ENCODE results near the gene CCL21. TPM values are rescaled to one million over a fixed set of nuclear protein-coding genes. Genes with fewer than 3 reads are reported as not detected.

CCL21 gene
- total and polyA plus RNA-seq, 2 of the 13 experiments (the other 11 are each of a cell fraction or from before 2014, with no cell fraction given): not detected

DNA sequence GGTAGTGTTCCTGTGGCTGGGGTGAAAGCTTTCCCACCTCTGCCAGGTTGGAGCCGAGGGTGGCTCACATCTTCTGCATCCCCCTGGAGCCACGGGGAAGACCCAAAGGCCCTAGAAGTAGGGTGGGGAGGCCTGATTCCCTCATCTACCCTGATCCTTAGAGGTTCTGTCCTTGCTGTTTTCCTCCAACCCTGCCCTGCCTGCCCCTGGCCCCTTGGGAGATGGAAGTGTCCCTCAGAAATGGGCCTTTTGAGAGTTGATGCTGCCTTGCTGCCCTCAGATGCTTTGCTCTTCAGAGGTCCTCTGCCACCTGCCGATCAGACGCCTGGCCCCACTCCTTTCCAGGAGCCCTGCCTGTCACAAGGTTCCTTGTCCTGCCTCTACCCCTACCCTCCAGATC, 25.1 kb downstream of the CCL21 start:
- Histone ChIP-seq H3K36me3 (replicated peaks in 1 of 2; ENCODE audit: control insufficient read depth in 1 of 2, insufficient read depth in 2 of 2, low read length in 2 of 2) (no peaks in the 10 kb centered on the region), H3K27me3 (ENCODE audit: control insufficient read depth in 1 of 2, insufficient read depth in 2 of 2, low read length in 2 of 2) (no peaks in the 10 kb centered on the region), H3K4me3 (replicated peaks in 1 of 3; ENCODE audit: insufficient read depth in 1 of 3, low read depth in 2 of 3, low read length in 3 of 3) (no peak overlapping the region), H4K20me1 (ENCODE audit: insufficient read depth, low read length) (no peaks in the 10 kb centered on the region), H3K79me2 (ENCODE audit: insufficient read depth, low read length) (no peaks in the 10 kb centered on the region), H3K9ac (ENCODE audit: insufficient read depth, low read depth, low read length) (no peak overlapping the region), H2AFZ (ENCODE audit: low read length) (no peak overlapping the region), H3K9me3 (ENCODE audit: low read length) (no peaks in the 10 kb centered on the region), H3K4me1 (ENCODE audit: insufficient read depth, low read length) (peaks cover 42% of the 10 kb centered on the region), H3K27ac (ENCODE audit: extremely low read length, insufficient read depth, low read length) (no peak overlapping the region), H3K4me2 (ENCODE audit: low read depth, low read length) (no peak overlapping the region)
- DNase-seq (ENCODE audit: low spot score) (no peak), FAIRE-seq (no peak), ATAC-seq (no peak)
- BruUV-seq (replicated peaks): no TSS peak
- CTCF ChIA-PET (ENCODE audit: low intra/inter-chr PET ratio, low total read pairs): no interaction called here
- POLR2A ChIA-PET: no interaction called here
- no peak for TF ChIP-seq ZNF451 (CRISPR knock-in tag; IDR thresholded peaks at IDR 0.05)
- TF ChIP-seq, protein P1, sequence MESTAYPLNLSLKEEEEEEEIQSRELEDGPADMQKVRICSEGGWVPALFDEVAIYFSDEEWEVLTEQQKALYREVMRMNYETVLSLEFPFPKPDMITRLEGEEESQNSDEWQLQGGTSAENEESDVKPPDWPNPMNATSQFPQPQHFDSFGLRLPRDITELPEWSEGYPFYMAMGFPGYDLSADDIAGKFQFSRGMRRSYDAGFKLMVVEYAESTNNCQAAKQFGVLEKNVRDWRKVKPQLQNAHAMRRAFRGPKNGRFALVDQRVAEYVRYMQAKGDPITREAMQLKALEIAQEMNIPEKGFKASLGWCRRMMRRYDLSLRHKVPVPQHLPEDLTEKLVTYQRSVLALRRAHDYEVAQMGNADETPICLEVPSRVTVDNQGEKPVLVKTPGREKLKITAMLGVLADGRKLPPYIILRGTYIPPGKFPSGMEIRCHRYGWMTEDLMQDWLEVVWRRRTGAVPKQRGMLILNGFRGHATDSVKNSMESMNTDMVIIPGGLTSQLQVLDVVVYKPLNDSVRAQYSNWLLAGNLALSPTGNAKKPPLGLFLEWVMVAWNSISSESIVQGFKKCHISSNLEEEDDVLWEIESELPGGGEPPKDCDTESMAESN (CRISPR knock-in tag; conservative IDR thresholded peaks at IDR 0.05): no peak
- TF ChIP-seq ZNF562 (CRISPR knock-in tag; IDR thresholded peaks at IDR 0.05; ENCODE audit: borderline replicate concordance): no peak
- TF ChIP-seq XRCC5 (optimal IDR thresholded peaks at IDR 0.05; ENCODE audit: low read length): no peak
- intact Hi-C loops (cut with micrococcal nuclease; ENCODE audit: unreplicated experiment) (no loop called here), in situ Hi-C loops (cut with HindIII; ENCODE audit: extremely low pct_ligation_motif_present, low pct_unique_long_range_greater_than_20kb) (no loop called here)
- WGBS (ENCODE audit: low lambda C conversion rate): 95% methylated on average over 2 of the region's 4 CpGs

DNA sequence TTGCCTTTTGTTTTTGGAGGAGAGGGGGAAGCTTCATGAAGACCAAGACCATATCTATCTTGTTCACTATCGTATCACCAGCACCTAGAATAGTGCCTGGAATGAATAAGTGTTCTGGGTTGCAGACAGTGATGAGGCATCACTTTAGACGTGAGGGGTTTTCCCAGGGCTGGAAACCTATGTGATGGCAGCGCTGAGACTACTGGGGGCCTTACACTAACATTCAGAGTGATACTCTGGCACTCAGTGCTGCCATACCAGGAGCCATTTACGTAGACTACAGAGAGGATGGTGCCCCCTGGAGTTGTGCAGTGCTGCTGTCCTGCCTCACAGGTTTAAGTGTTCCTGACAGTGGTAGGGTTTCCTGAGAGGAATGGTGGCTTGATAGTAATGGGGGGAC, 25.8 kb downstream of the CCL21 start:
- H3K27me3 ChIP-seq (ENCODE audit: control insufficient read depth in 1 of 2, insufficient read depth in 2 of 2, low read length in 2 of 2): no peaks in the 10 kb centered on the region
- intact Hi-C loops (cut with micrococcal nuclease; ENCODE audit: unreplicated experiment): no loop called here
- H3K4me2 ChIP-seq (ENCODE audit: low read depth, low read length): no peak overlapping the region
- H3K9me3 ChIP-seq (ENCODE audit: low read length): no peaks in the 10 kb centered on the region
- no peak for FAIRE-seq
- ATAC-seq: no peak
- DNase-seq (ENCODE audit: low spot score): no peak
- peaks cover 35% of the 10 kb centered on the region for H3K4me1 ChIP-seq (ENCODE audit: insufficient read depth, low read length)
- 68% methylated on average over 4 of the region's 4 CpGs for WGBS (ENCODE audit: low lambda C conversion rate)
- no peak for TF ChIP-seq PRPF4 (IDR thresholded peaks at IDR 0.05; ENCODE audit: low read depth, low read length, poor library complexity, severe bottlenecking)
- TF ChIP-seq, protein P2, sequence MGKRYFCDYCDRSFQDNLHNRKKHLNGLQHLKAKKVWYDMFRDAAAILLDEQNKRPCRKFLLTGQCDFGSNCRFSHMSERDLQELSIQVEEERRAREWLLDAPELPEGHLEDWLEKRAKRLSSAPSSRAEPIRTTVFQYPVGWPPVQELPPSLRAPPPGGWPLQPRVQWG (CRISPR knock-in tag; IDR thresholded peaks at IDR 0.05; ENCODE audit: borderline replicate concordance, low read depth): no peak
- ChIA-PET CTCF (ENCODE audit: low intra/inter-chr PET ratio, low total read pairs) (no interaction called here), POLR2A (no interaction called here)
- no peaks in the 10 kb centered on the region for H4K20me1 ChIP-seq (ENCODE audit: insufficient read depth, low read length)
- no TSS peak for BruUV-seq (replicated peaks)
- H3K36me3 ChIP-seq (replicated peaks in 1 of 2; ENCODE audit: control insufficient read depth in 1 of 2, insufficient read depth in 2 of 2, low read length in 2 of 2): no peaks in the 10 kb centered on the region
- no peaks in the 10 kb centered on the region for H3K79me2 ChIP-seq (ENCODE audit: insufficient read depth, low read length)
- H3K27ac ChIP-seq (ENCODE audit: extremely low read length, insufficient read depth, low read length): no peak overlapping the region
- H3K9ac ChIP-seq (ENCODE audit: insufficient read depth, low read depth, low read length): no peak overlapping the region
- no peak overlapping the region for H3K4me3 ChIP-seq (replicated peaks in 1 of 3; ENCODE audit: insufficient read depth in 1 of 3, low read depth in 2 of 3, low read length in 3 of 3)
- in situ Hi-C loops (cut with HindIII; ENCODE audit: extremely low pct_ligation_motif_present, low pct_unique_long_range_greater_than_20kb): no loop called here
- H2AFZ ChIP-seq (ENCODE audit: low read length): no peak overlapping the region
